H9 (cell line): ENCODE results near the gene FPGT. TPM values are rescaled to one million over a fixed set of nuclear protein-coding genes. Genes with fewer than 3 reads are reported as not detected.

Experiments
- DNase-seq: peaks from one replicate; pipeline ENCODE4 v3.0.0-alpha.2; 2017
- H2AFZ ChIP-seq: one replicate; pipeline ENCODE4 v1.6.1; 2013; ENCODE audit warnings: mild to moderate bottlenecking, low read length, control low read depth, moderate library complexity
- H2AK5ac ChIP-seq: 2 replicates; pipeline ENCODE4 v1.6.1; 2013; ENCODE audit warnings: low read length, control low read depth, mixed read lengths; ENCODE audit not compliant: insufficient read length
- H2BK120ac ChIP-seq: one replicate; pipeline ENCODE4 v1.6.1; 2013; ENCODE audit warnings: low read depth, mild to moderate bottlenecking, low read length, control low read depth, inconsistent platforms; ENCODE audit not compliant: poor library complexity, severe bottlenecking
- H2BK12ac ChIP-seq: 2 replicates; pipeline ENCODE4 v1.6.1; 2013; ENCODE audit warnings: low read length, control low read depth, mixed read lengths, low read depth; ENCODE audit not compliant: insufficient read length
- H2BK15ac ChIP-seq: 2 replicates; pipeline ENCODE4 v1.6.1; 2013; ENCODE audit warnings: low read depth, low read length, control low read depth
- H2BK20ac ChIP-seq: one replicate; pipeline ENCODE4 v1.6.1; 2013; ENCODE audit warnings: low read depth, mild to moderate bottlenecking, low read length, control low read depth, inconsistent platforms; ENCODE audit not compliant: poor library complexity, severe bottlenecking
- H2BK5ac ChIP-seq: 2 replicates; pipeline ENCODE4 v1.6.1; 2013; ENCODE audit warnings: low read length, control low read depth, mixed read lengths; ENCODE audit not compliant: insufficient read length
- H3K14ac ChIP-seq: 2 replicates; pipeline ENCODE4 v1.6.1; 2013; ENCODE audit warnings: low read length, control low read depth; ENCODE audit not compliant: insufficient read depth
- H3K18ac ChIP-seq: 2 replicates; pipeline ENCODE4 v1.6.1; 2013; ENCODE audit warnings: low read depth, mild to moderate bottlenecking, mixed read lengths, low read length, control low read depth; ENCODE audit not compliant: insufficient read length
- H3K23ac ChIP-seq: 2 replicates; pipeline ENCODE4 v1.6.1; 2013; ENCODE audit warnings: low read length, control low read depth, mixed read lengths, low read depth; ENCODE audit not compliant: insufficient read length
- H3K23me2 ChIP-seq: 2 replicates; pipeline ENCODE4 v1.6.1; 2013; ENCODE audit warnings: low read depth, mild to moderate bottlenecking, mixed read lengths, low read length, control low read depth; ENCODE audit not compliant: insufficient read length, poor library complexity, severe bottlenecking
- H3K27ac ChIP-seq: 2 replicates; pipeline ENCODE4 v1.5.1; 2013; ENCODE audit warnings: low read length, control low read depth, mixed read lengths, low read depth; ENCODE audit not compliant: insufficient read length
- H3K27me3 ChIP-seq: 2 replicates; pipeline ENCODE4 v1.6.1; 2013; ENCODE audit warnings: low read length, control low read depth, inconsistent platforms; ENCODE audit not compliant: insufficient read depth
- H3K4ac ChIP-seq: 2 replicates; pipeline ENCODE4 v1.6.1; 2013; ENCODE audit warnings: low read depth, mild to moderate bottlenecking, control low read depth, inconsistent platforms, low read length, moderate library complexity
- H3K4me1 ChIP-seq: 2 replicates; pipeline ENCODE4 v1.6.1; 2013; ENCODE audit warnings: low read length, control low read depth, inconsistent platforms; ENCODE audit not compliant: insufficient read depth
- H3K4me2 ChIP-seq: 2 replicates; pipeline ENCODE4 v1.6.1; 2013; ENCODE audit warnings: low read length, control low read depth, mixed read lengths; ENCODE audit not compliant: insufficient read length, insufficient read depth
- H3K56ac ChIP-seq: 2 replicates; pipeline ENCODE4 v1.6.1; 2013; ENCODE audit warnings: low read depth, mild to moderate bottlenecking, mixed read lengths, low read length, control low read depth; ENCODE audit not compliant: insufficient read length
- H3K79me1 ChIP-seq: 2 replicates; pipeline ENCODE4 v1.6.1; 2013; ENCODE audit warnings: low read depth, mild to moderate bottlenecking, moderate library complexity, low read length, control low read depth, inconsistent platforms; ENCODE audit not compliant: insufficient read depth, poor library complexity, severe bottlenecking
- H3K79me2 ChIP-seq: 2 replicates; pipeline ENCODE4 v1.6.1; 2013; ENCODE audit warnings: low read length, control low read depth, inconsistent platforms; ENCODE audit not compliant: insufficient read depth
- H3K9ac ChIP-seq: 2 replicates; pipeline ENCODE4 v1.6.1; 2013; ENCODE audit warnings: low read length, control low read depth, mixed read lengths; ENCODE audit not compliant: insufficient read length; ENCODE audit errors: extremely low read depth
- H3K9me3 ChIP-seq: one replicate; pipeline ENCODE4 v1.6.1; 2013; ENCODE audit warnings: low read depth, low read length, inconsistent platforms; ENCODE audit not compliant: control insufficient read depth
- H3T11ph ChIP-seq: one replicate; pipeline ENCODE4 v1.6.1; 2013; ENCODE audit warnings: mild to moderate bottlenecking, low read length, control low read depth, inconsistent platforms
- H4K20me1 ChIP-seq: one replicate; pipeline ENCODE4 v1.6.1; 2013; ENCODE audit not compliant: control insufficient read depth, insufficient read length, insufficient read depth
- H4K5ac ChIP-seq: 2 replicates; pipeline ENCODE4 v1.6.1; 2013; ENCODE audit warnings: low read depth, mild to moderate bottlenecking, mixed read lengths, low read length, control low read depth; ENCODE audit not compliant: insufficient read length
- H4K8ac ChIP-seq: replicated peaks from 2 replicates; pipeline ENCODE4 v1.6.1; 2013; ENCODE audit warnings: low read length, control low read depth, mixed read lengths, low read depth; ENCODE audit not compliant: insufficient read length
- H4K91ac ChIP-seq: 2 replicates; pipeline ENCODE4 v1.6.1; 2013; ENCODE audit warnings: low read depth, mild to moderate bottlenecking, moderate library complexity, mixed read lengths, low read length, control low read depth; ENCODE audit not compliant: insufficient read length
- H3K27ac Mint-ChIP-seq, 3 experiments: 2 replicates in 2 of 3; 3 replicates in 1 of 3; pipeline ENCODE4 v1.8.0; 2020 to 2021; ENCODE audit warnings: mixed read lengths in 3 of 3, mild to moderate bottlenecking in 1 of 3, moderate library complexity in 1 of 3
- H3K27me3 Mint-ChIP-seq: 2 replicates; pipeline ENCODE4 v1.8.0; 2021; ENCODE audit warnings: low read depth, mild to moderate bottlenecking, moderate library complexity, mixed read lengths
- H3K36me3 Mint-ChIP-seq, 3 experiments: 2 replicates in 2 of 3; 3 replicates in 1 of 3; pipeline ENCODE4 v1.8.0; 2020 to 2021; ENCODE audit warnings: low read depth in 3 of 3, mixed read lengths in 3 of 3; ENCODE audit not compliant: insufficient read depth in 1 of 3
- H3K4me1 Mint-ChIP-seq, 2 experiments: 2 replicates each; pipeline ENCODE4 v1.8.0; 2020; ENCODE audit warnings: mixed read lengths in 2 of 2
- H3K4me3 Mint-ChIP-seq, 2 experiments: 2 replicates in 1 of 2; 3 replicates in 1 of 2; pipeline ENCODE4 v1.8.0; 2020 to 2021; ENCODE audit warnings: mild to moderate bottlenecking in 2 of 2, mixed read lengths in 2 of 2, moderate library complexity in 1 of 2
- H3K9me3 Mint-ChIP-seq, 2 experiments: 2 replicates in 1 of 2; 3 replicates in 1 of 2; pipeline ENCODE4 v1.8.0; 2020; ENCODE audit warnings: mild to moderate bottlenecking in 2 of 2, mixed read lengths in 2 of 2, moderate library complexity in 1 of 2
- total RNA-seq: library from RNA; stranded (reverse); gene quantifications from 2 replicates; pipeline ENCODE4 v1.2.1, GENCODE V29; 2021
- TF ChIP-seq, protein P1 (sequence below): fragments of 200-600 bp; sonication (generic); conservative IDR thresholded peaks from 3 replicates; pipeline ENCODE4 v1.8.0; 2021; ENCODE audit warnings: antibody characterized with exemption, mild to moderate bottlenecking

FPGT gene
- total RNA-seq, 1 experiment from 2014 or later: 5.2 TPM

DNA sequence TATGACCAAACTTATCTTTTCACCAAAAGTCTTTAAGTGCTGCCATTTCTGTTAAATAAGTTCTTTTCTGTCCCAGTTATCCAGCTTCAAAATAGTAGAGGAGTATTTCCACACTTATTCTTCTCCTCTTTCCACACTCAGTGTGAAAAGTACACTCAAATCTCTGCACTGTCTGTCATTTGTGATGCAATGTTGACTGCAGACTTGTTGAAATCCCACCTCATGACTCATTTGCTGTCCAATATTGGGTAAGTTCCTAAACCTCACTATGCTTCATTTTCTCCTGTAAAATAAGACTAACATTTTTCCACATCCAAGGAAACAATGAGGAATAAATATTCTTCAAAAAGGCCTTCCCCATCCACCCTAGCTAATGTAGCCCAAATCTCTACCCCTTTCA lies 17.6 kb upstream of the FPGT start:
- Histone ChIP-seq H3K79me2 (no peaks in the 10 kb centered on the region), H4K8ac (no peak overlapping the region), H3T11ph (no peak overlapping the region), H3K4me2 (no peak overlapping the region), H4K20me1 (no peaks in the 10 kb centered on the region), H3K27me3 (no peaks in the 10 kb centered on the region), H3K79me1 (no peaks in the 10 kb centered on the region), H3K23ac (no peak overlapping the region), H2BK12ac (no peak overlapping the region), H4K91ac (no peak overlapping the region), H3K56ac (no peak overlapping the region), H2BK120ac (no peak overlapping the region), H2BK15ac (no peak overlapping the region), H3K9ac (no peak overlapping the region), H3K4ac (no peak overlapping the region), H3K14ac (no peak overlapping the region), H3K4me1 (no peaks in the 10 kb centered on the region), H2AFZ (no peak overlapping the region), H3K9me3 (no peaks in the 10 kb centered on the region), H3K27ac (no peak overlapping the region), H3K23me2 (no peaks in the 10 kb centered on the region), H2BK20ac (no peak overlapping the region), H3K18ac (no peak overlapping the region), H2AK5ac (no peak overlapping the region), H4K5ac (no peak overlapping the region), H2BK5ac (no peak overlapping the region)
- no peaks in the 10 kb centered on the region for H3K4me1 Mint-ChIP-seq
- H3K4me3 Mint-ChIP-seq: no peak overlapping the region
- H3K27ac Mint-ChIP-seq: no peak overlapping the region
- TF ChIP-seq, protein P1, sequence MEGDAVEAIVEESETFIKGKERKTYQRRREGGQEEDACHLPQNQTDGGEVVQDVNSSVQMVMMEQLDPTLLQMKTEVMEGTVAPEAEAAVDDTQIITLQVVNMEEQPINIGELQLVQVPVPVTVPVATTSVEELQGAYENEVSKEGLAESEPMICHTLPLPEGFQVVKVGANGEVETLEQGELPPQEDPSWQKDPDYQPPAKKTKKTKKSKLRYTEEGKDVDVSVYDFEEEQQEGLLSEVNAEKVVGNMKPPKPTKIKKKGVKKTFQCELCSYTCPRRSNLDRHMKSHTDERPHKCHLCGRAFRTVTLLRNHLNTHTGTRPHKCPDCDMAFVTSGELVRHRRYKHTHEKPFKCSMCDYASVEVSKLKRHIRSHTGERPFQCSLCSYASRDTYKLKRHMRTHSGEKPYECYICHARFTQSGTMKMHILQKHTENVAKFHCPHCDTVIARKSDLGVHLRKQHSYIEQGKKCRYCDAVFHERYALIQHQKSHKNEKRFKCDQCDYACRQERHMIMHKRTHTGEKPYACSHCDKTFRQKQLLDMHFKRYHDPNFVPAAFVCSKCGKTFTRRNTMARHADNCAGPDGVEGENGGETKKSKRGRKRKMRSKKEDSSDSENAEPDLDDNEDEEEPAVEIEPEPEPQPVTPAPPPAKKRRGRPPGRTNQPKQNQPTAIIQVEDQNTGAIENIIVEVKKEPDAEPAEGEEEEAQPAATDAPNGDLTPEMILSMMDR: no peak
- no peaks in the 10 kb centered on the region for H3K9me3 Mint-ChIP-seq
- H3K27me3 Mint-ChIP-seq: no peaks in the 10 kb centered on the region
- DNase-seq: no peak
- H3K36me3 Mint-ChIP-seq: no peaks in the 10 kb centered on the region
